Measurements from ENCODE around the gene UCK2. TPM values are rescaled to one million over a fixed set of nuclear protein-coding genes. Genes with fewer than 3 reads are reported as not detected.

The UCK2 gene
- total and polyA plus RNA-seq, 7 experiments from 2014 or later = 0.89 to 32.7 (median 1.2) TPM

DNA sequence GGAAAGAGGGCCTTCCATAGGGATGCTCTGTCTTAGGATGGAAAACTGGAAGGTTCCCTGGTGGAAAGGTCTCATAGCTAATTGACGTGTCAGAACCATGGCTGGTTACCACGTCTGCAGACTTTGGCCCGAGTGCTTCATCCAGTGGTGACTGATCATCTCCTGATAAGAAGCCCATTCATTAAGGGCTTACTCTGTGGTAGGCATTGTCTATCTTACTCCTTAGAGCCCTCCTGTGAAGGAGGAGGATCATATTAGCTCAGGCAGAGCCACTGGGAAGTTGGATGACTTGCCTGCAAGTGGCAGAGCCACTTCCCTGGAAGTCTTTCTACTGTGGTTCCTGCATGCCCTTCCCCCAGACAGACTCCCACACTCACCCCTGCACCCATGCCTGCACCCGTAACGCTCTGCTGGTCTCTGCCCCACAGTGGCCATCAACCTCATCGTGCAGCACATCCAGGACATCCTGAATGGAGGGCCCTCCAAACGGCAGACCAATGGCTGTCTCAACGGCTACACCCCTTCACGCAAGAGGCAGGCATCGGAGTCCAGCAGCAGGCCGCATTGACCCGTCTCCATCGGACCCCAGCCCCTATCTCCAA lies 79.9 kb downstream of the UCK2 start:
- no peak for DNase-seq
- Histone ChIP-seq H3K27me3 (ENCODE audit: control insufficient read depth in 2 of 2, insufficient read depth in 2 of 2, low read length in 2 of 2) (no peaks in the 10 kb centered on the region), H3K27ac (ENCODE audit: low read depth, low read length) (no peak overlapping the region), H3K36me3 (ENCODE audit: control insufficient read depth in 2 of 3, insufficient read depth in 3 of 3, low read length in 3 of 3) (no peaks in the 10 kb centered on the region), H3K4me1 (ENCODE audit: control insufficient read depth in 2 of 2, insufficient read depth in 2 of 2, low read length in 2 of 2) (no peaks in the 10 kb centered on the region), H3K9me3 (ENCODE audit: control insufficient read depth in 2 of 3, low read length in 3 of 3) (no peaks in the 10 kb centered on the region), H3K4me3 (ENCODE audit: low read length) (no peak overlapping the region)
- H3K4me1 Mint-ChIP-seq = peaks cover 0 to 7% (median 0%) of the 10 kb centered on the region in 7 donors
- no peaks in the 10 kb centered on the region for H3K9me3 Mint-ChIP-seq
- ATAC-seq = no peak
- H3K27ac Mint-ChIP-seq = no peak overlapping the region
- ChIA-PET POLR2A (no interaction called here), CTCF (interaction anchor here (0.7 to 1.4 kb wide), 4 partner anchors 36 to 515 kb away, joined by 3 to 4 read pairs (median 4); no protein-coding TSS in a partner anchor)
- intact Hi-C loops (cut with micrococcal nuclease) = no loop called here
- no peaks in the 10 kb centered on the region for H3K27me3 Mint-ChIP-seq
- peaks cover 0 to 5% (median 0%) of the 10 kb centered on the region in 5 donors for H3K36me3 Mint-ChIP-seq
- H3K4me3 Mint-ChIP-seq = no peak overlapping the region

DNA sequence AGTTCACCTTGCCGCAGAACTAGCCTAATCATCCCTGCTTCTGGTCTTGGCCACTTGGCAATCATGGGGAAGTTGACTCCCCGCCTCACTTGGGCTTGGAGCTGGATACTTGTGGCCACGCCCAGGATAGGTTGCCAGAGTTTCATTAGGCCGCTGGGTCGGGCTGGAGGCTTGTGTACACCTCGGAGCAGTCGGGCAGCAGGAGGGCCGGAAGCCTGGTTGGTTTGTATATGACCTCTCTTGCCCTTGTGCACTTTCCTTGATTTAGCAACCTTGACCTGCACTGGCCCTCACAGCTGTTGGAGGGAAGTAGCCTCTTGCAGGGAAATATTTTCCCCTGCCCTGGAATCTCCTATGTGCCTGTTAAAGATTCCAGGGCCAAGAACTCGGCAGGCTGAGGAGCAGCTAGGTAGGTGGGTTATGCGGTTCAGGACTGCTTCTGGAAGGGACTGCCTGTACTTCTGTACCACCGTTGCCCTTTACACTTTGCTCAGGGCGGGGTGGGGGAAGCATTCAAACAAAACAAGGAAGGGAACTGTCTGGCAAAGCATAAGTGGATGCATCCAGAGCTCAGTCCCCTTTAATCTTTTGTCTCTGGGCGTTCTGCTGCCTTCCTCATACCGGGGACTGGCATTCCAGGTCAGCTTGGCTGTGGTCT lies 83.5 kb downstream of the UCK2 start:
- ATAC-seq (no peak), DNase-seq (no peak)
- ChIA-PET CTCF (interaction anchor here (0.9 kb wide), 1 partner anchor 309 kb away, joined by 3 read pairs; no protein-coding TSS in a partner anchor), POLR2A (no interaction called here)
- H3K9me3 Mint-ChIP-seq = no peaks in the 10 kb centered on the region
- Histone ChIP-seq H3K27me3 (ENCODE audit: control insufficient read depth in 2 of 2, insufficient read depth in 2 of 2, low read length in 2 of 2) (no peaks in the 10 kb centered on the region), H3K36me3 (ENCODE audit: control insufficient read depth in 2 of 3, insufficient read depth in 3 of 3, low read length in 3 of 3) (no peaks in the 10 kb centered on the region), H3K27ac (ENCODE audit: low read depth, low read length) (no peak overlapping the region), H3K4me1 (ENCODE audit: control insufficient read depth in 2 of 2, insufficient read depth in 2 of 2, low read length in 2 of 2) (no peaks in the 10 kb centered on the region), H3K9me3 (ENCODE audit: control insufficient read depth in 2 of 3, low read length in 3 of 3) (no peaks in the 10 kb centered on the region), H3K4me3 (ENCODE audit: low read length) (no peak overlapping the region)
- intact Hi-C loops (cut with micrococcal nuclease) = loop anchor here in 1 of 2 donors (10.0 kb wide), 1 partner anchor 546 kb away; no protein-coding TSS in a partner anchor
- peaks cover 0 to 5% (median 0%) of the 10 kb centered on the region in 5 donors for H3K27me3 Mint-ChIP-seq
- H3K27ac Mint-ChIP-seq = no peak overlapping the region
- no peak overlapping the region for H3K4me3 Mint-ChIP-seq
- H3K36me3 Mint-ChIP-seq = peaks cover 0 to 5% (median 0%) of the 10 kb centered on the region in 5 donors
- H3K4me1 Mint-ChIP-seq = peaks cover 0 to 4% (median 2%) of the 10 kb centered on the region in 7 donors

DNA sequence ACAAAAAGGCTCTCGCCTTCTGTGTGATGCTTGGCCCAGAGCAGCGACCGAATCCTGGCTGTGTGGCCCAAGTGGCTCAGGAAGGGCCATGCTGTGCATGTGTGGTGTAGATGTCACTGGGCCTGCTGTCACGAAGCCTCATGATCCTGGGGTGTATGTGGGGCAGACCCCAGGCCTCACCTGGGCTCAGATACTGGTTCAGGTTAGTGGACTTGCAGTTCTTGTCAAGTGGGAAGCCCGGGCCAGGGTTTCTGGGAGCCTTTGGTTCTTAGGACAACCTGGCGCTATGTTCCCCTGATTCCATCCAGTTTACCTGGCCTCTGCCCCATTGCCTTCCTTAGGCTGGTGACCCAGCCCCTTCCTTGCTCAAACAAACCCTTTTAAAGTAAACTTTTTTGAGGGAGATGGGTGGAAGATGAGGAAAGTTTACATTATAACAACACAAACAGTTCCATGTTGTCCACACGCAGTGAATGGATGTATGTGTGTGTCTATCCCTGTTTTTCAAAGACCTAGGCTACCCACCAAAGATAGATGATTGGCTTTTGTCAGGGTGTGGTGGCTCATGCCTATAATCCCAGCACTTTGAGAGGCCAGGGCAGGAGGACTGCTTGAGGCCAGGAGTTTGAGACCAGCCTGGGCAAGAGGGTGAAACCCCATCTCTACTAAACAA lies 84.3 kb downstream of the UCK2 start:
- DNase-seq = no peak
- CTCF ChIA-PET = interaction anchor here (0.7 to 4.6 kb wide), 4 partner anchors 15 to 519 kb away, joined by 3 to 66 read pairs (median 4); no protein-coding TSS in a partner anchor
- Mint-ChIP-seq H3K4me1 (peaks cover 0 to 4% (median 2%) of the 10 kb centered on the region in 7 donors), H3K4me3 (no peak overlapping the region), H3K9me3 (no peaks in the 10 kb centered on the region), H3K27ac (peak overlapping the region in 1 of 9 donors; percentile 19), H3K36me3 (peaks cover 0 to 5% (median 0%) of the 10 kb centered on the region in 5 donors), H3K27me3 (peaks cover 0 to 5% (median 0%) of the 10 kb centered on the region in 5 donors)
- POLR2A ChIA-PET = no interaction called here
- Histone ChIP-seq H3K27me3 (ENCODE audit: control insufficient read depth in 2 of 2, insufficient read depth in 2 of 2, low read length in 2 of 2) (no peaks in the 10 kb centered on the region), H3K36me3 (ENCODE audit: control insufficient read depth in 2 of 3, insufficient read depth in 3 of 3, low read length in 3 of 3) (no peaks in the 10 kb centered on the region), H3K4me1 (ENCODE audit: control insufficient read depth in 2 of 2, insufficient read depth in 2 of 2, low read length in 2 of 2) (no peaks in the 10 kb centered on the region), H3K4me3 (ENCODE audit: low read length) (no peak overlapping the region), H3K9me3 (ENCODE audit: control insufficient read depth in 2 of 3, low read length in 3 of 3) (no peaks in the 10 kb centered on the region), H3K27ac (ENCODE audit: low read depth, low read length) (no peak overlapping the region)
- ATAC-seq = no peak
- intact Hi-C loops (cut with micrococcal nuclease) = loop anchor here in 1 of 2 donors (10.0 kb wide), 1 partner anchor 547 kb away; no protein-coding TSS in a partner anchor

DNA sequence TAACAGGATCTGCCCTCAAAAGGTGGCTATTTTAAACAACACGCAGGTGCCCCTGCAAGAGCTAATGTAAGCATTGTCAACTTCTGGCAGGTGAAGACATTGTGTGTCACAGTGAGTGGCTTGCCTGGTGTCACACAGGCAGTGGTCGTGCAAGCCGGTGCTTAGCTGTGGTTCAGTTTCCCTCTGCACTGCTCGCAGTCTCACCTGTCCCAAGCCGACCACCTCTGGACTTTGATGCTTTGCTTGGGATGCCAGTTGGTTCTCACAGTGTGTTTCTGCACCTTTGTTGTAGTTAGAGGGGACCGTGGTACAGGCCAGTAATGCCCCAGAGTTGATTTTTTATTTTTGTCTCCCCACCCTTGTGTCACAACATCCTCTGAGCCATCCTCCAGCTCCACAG lies 85.2 kb downstream of the UCK2 start:
- intact Hi-C loops (cut with micrococcal nuclease) = loop anchor here in 1 of 2 donors (10.0 kb wide), 1 partner anchor 548 kb away; no protein-coding TSS in a partner anchor
- ATAC-seq (no peak), DNase-seq (no peak)
- ChIA-PET CTCF (interaction anchor here (0.8 to 4.6 kb wide), 3 partner anchors 312 to 519 kb away, joined by 4 to 66 read pairs (median 6); no protein-coding TSS in a partner anchor), POLR2A (no interaction called here)
- Mint-ChIP-seq H3K4me1 (peaks cover 0 to 4% (median 2%) of the 10 kb centered on the region in 7 donors), H3K9me3 (no peaks in the 10 kb centered on the region), H3K27me3 (peaks cover 0 to 5% (median 0%) of the 10 kb centered on the region in 5 donors), H3K4me3 (no peak overlapping the region), H3K36me3 (peaks cover 0 to under 1% (median 0%) of the 10 kb centered on the region in 5 donors), H3K27ac (peak overlapping the region in 1 of 9 donors; percentile 32)
- H3K4me1 ChIP-seq (ENCODE audit: control insufficient read depth in 2 of 2, insufficient read depth in 2 of 2, low read length in 2 of 2) = no peaks in the 10 kb centered on the region
- no peak overlapping the region for H3K27ac ChIP-seq (ENCODE audit: low read depth, low read length)
- no peak overlapping the region for H3K4me3 ChIP-seq (ENCODE audit: low read length)
- H3K9me3 ChIP-seq (ENCODE audit: control insufficient read depth in 2 of 3, low read length in 3 of 3) = no peaks in the 10 kb centered on the region
- H3K27me3 ChIP-seq (ENCODE audit: control insufficient read depth in 2 of 2, insufficient read depth in 2 of 2, low read length in 2 of 2) = no peaks in the 10 kb centered on the region
- no peaks in the 10 kb centered on the region for H3K36me3 ChIP-seq (ENCODE audit: control insufficient read depth in 2 of 3, insufficient read depth in 3 of 3, low read length in 3 of 3)

DNA sequence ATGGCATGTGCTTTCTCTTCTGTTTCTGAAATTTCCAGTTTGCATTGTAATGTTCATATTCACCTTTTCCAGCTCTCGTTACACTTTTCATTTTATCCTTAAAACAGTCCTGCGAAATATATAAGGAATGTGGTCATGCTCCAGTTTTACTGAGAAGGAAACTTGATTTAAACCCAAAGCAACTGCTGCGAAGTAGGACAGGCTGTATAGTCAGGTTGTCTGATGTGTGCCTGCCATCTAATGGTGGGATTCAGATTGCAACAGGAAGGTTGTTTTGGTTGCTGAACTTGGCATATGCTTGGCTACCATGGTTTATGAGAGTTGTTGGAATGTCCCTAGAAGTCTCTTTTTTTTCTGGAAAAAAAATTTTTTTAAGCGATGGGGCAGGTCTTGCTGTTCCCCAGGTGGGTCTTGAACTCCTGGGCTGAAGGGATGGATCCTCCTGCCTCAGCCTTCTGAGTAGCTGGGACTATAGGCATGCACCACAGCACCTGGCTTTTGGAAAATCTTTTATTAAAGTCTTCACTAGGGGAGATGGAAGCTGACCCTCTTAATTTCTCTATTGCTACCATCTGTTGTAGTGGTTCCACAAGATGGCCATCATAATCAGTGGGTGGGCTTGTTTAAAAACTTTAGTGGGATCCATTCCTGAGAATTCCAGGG lies 86.9 kb downstream of the UCK2 start:
- ATAC-seq (peak; percentile 89), DNase-seq (peak; percentile 23 to 76 (median 64))
- no peak overlapping the region for H3K27ac ChIP-seq (ENCODE audit: low read depth, low read length)
- H3K27ac Mint-ChIP-seq = no peak overlapping the region
- ChIA-PET POLR2A (interaction anchor here (0.8 kb wide), 1 partner anchor 315 kb away, joined by 3 read pairs; no protein-coding TSS in a partner anchor), CTCF (interaction anchor here (0.6 to 4.6 kb wide), 9 partner anchors 8 to 522 kb away, joined by 3 to 66 read pairs (median 3); no protein-coding TSS in a partner anchor)
- H3K4me3 Mint-ChIP-seq = no peak overlapping the region
- H3K36me3 Mint-ChIP-seq = no peaks in the 10 kb centered on the region
- no peaks in the 10 kb centered on the region for H3K36me3 ChIP-seq (ENCODE audit: control insufficient read depth in 2 of 3, insufficient read depth in 3 of 3, low read length in 3 of 3)
- H3K4me1 ChIP-seq (ENCODE audit: control insufficient read depth in 2 of 2, insufficient read depth in 2 of 2, low read length in 2 of 2) = no peaks in the 10 kb centered on the region
- peaks cover 0 to 5% (median 0%) of the 10 kb centered on the region in 5 donors for H3K27me3 Mint-ChIP-seq
- peaks cover 0 to 4% (median 2%) of the 10 kb centered on the region in 7 donors for H3K4me1 Mint-ChIP-seq
- H3K4me3 ChIP-seq (ENCODE audit: low read length) = no peak overlapping the region
- intact Hi-C loops (cut with micrococcal nuclease) = loop anchor here (1.0 to 10.0 kb wide), 9 partner anchors 85 to 549 kb away; no protein-coding TSS in a partner anchor
- no peaks in the 10 kb centered on the region for H3K9me3 ChIP-seq (ENCODE audit: control insufficient read depth in 2 of 3, low read length in 3 of 3)
- no peaks in the 10 kb centered on the region for H3K27me3 ChIP-seq (ENCODE audit: control insufficient read depth in 2 of 2, insufficient read depth in 2 of 2, low read length in 2 of 2)
- H3K9me3 Mint-ChIP-seq = no peaks in the 10 kb centered on the region

DNA sequence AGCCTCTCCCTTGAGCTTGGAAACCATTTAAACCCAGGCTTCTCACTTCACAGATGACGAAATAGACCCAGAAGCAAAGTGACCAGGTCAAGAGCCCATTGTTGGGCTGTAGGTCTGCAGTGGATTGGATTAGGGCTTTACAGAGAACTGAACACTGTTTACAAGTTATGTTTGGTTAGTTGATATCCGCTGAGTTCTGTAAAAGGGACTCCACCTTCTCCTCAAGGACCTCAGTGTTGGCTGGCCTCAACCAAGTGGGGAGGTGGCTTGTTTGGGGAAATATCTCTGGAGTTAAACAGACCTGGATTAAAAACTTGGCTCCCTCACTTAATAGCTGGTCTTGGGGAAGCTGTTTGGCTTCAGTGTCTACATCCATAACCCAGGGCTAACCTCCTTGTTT lies 88.1 kb downstream of the UCK2 start:
- CTCF ChIA-PET = interaction anchor here (0.6 to 4.6 kb wide), 6 partner anchors 8 to 521 kb away, joined by 3 to 66 read pairs (median 3); no protein-coding TSS in a partner anchor
- no peaks in the 10 kb centered on the region for H3K36me3 Mint-ChIP-seq
- Histone ChIP-seq H3K4me3 (ENCODE audit: low read length) (no peak overlapping the region), H3K36me3 (ENCODE audit: control insufficient read depth in 2 of 3, insufficient read depth in 3 of 3, low read length in 3 of 3) (no peaks in the 10 kb centered on the region), H3K9me3 (ENCODE audit: control insufficient read depth in 2 of 3, low read length in 3 of 3) (no peaks in the 10 kb centered on the region), H3K27ac (ENCODE audit: low read depth, low read length) (no peak overlapping the region), H3K27me3 (ENCODE audit: control insufficient read depth in 2 of 2, insufficient read depth in 2 of 2, low read length in 2 of 2) (no peaks in the 10 kb centered on the region), H3K4me1 (ENCODE audit: control insufficient read depth in 2 of 2, insufficient read depth in 2 of 2, low read length in 2 of 2) (no peaks in the 10 kb centered on the region)
- no peaks in the 10 kb centered on the region for H3K9me3 Mint-ChIP-seq
- DNase-seq = no peak
- peaks cover 0 to 5% (median 0%) of the 10 kb centered on the region in 5 donors for H3K27me3 Mint-ChIP-seq
- intact Hi-C loops (cut with micrococcal nuclease) = loop anchor here (2.0 to 10.0 kb wide), 2 partner anchors 87 to 551 kb away; no protein-coding TSS in a partner anchor
- POLR2A ChIA-PET = no interaction called here
- no peak overlapping the region for H3K27ac Mint-ChIP-seq
- no peak for ATAC-seq
- H3K4me3 Mint-ChIP-seq = no peak overlapping the region
- peaks cover 0 to 4% (median 2%) of the 10 kb centered on the region in 7 donors for H3K4me1 Mint-ChIP-seq

All from naive thymus-derived CD4-positive, alpha-beta T cell (primary cell).